Measurements from ENCODE around the gene PPP1R18.
"Not testable (repeated sequence)": the region's sequence is repeated elsewhere in the genome, so short reads cannot be mapped to it uniquely, and the experiment has no call there.

PPP1R18 gene

DNA sequence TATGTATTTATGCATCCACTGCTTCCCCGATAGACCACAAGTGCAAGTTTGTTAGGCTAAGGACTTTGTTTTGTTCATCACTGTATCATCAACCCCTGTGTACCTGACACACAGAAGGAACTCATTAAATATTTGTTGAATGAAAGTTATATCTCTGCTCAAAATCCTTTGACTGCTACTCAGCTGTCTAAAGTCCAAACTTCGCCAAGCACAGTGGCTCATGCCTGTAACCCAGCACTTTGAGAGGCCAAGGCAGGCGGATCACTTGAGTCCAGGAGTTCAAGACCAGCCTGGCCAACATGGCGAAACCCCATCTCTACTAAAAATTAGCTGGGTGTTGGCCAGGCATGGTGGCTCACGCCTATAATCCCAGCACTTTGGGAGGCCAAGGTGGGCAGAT, 28.5 kb downstream of the PPP1R18 start:
- not testable (repeated sequence) for DNase-seq

DNA sequence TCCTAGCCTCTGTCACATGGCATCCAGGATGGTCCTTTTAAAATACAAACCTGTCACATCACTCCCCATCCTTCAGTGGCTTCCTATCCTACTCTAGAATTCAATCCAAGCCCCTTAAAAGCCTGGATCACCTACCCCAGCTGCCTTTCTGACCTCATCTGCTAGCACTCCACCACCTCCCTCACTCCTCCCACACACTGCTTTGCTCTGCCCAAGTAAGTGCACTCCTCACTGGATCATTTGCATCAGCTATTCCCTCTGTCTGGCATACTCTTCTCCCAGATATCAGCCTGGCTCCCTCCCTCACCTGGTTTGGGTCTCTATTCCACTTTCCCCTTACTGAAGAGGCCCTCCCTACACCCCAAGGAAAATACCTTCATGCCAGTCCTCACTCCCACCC, 29.0 kb downstream of the PPP1R18 start:
- DNase-seq = no peak

DNA sequence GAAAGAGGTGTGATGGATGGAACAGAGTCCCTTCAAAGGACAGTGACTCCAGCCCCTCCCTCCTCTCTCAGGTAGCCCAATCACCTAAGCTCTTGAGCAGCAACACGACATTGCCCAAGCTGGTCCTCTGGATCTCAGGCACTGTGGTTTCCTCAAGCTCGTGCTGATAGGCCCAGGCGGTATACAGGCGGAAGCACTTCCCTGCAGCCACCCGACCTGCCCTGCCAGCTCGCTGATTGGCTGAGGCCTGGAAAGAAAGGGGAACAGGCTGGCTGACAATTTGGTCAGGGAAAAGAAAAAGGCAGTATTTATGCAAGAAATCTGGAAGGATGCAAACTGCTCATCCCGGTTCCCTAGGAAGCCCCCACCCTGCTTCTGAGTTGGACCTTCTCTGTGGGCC, 29.9 kb downstream of the PPP1R18 start:
- no peak for DNase-seq

DNA sequence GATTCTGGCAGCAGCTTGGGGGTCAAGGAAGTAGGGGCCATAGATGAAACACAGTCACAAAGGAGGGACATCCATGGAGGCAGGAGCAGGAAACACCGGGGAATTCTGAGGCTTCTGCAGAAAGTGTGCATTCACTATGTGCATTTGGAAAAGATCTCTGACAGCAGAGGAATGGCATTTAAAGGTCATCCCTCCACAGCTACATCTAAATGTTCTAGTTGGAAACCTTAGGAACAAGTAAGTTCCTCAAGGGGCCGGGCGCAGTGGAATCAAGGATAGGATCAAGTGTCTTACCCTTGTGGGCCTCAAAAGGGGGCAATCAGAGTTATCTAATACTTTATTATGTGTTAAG, 30.7 kb downstream of the PPP1R18 start:
- DNase-seq = no peak

DNA sequence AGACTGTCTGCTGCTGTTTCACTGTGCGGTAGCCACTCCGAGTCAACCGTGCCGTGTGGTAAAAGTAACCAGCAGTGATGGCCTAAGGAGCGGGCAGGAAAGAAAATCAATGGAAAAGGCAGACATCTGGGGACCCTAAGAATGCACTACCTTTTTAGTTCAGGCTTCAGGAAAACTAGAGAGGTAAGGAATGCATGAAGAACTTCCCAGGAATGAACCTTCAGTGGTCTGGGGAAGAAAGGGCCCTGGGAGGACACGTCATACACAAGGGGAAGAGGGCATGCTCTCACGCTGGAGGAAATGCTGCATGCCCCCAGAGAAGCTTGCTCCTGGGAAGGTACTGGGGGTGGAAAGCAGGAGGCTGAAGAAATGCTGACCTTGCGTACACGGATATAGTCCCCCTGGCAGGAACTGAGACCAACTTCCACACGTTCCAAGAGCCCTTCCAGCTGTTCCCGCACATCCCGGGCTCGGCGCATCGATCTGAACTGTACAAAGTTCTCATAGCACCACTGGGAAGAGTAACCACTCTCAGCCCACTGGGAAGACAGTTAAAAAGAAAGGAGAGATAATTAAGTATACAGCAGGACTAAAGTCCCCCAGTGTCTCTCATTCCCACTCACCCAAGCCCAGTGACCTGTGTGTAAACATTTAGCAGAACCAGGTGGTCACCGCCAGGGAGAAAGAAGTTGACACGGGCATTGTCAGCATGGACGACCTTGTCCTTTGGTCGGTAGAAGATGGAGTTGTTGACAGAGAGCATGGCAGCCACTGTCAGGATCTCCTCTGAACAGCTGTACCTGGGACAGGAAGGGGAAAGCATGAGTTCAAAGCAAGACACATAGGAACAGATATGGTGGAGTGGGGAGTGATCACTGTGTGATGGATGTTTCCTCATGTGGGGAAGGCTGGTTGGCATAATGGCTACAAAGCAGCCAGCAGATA, 31.4 kb downstream of the PPP1R18 start:
- DNase-seq = no peak

DNA sequence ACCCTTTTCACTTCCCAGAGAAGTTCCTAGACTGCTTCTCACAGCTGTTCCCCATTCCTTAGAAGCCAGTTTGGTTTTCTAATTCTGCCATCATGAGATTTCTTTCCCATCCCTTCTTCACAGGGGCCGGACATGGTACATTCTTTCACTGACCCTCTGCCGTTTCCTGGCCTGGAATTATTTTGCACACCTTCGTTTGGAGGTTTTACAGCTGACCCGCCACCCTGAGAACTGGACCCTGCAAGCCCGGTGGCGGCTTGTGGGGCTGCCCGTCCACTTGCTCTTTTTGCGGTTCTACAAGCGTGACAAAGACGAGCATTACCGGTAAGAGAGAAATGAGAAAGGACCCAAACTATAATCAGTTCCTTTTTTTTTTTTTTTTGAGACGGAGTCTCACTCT, 35.3 kb downstream of the PPP1R18 start:
- DNase-seq = no peak

DNA sequence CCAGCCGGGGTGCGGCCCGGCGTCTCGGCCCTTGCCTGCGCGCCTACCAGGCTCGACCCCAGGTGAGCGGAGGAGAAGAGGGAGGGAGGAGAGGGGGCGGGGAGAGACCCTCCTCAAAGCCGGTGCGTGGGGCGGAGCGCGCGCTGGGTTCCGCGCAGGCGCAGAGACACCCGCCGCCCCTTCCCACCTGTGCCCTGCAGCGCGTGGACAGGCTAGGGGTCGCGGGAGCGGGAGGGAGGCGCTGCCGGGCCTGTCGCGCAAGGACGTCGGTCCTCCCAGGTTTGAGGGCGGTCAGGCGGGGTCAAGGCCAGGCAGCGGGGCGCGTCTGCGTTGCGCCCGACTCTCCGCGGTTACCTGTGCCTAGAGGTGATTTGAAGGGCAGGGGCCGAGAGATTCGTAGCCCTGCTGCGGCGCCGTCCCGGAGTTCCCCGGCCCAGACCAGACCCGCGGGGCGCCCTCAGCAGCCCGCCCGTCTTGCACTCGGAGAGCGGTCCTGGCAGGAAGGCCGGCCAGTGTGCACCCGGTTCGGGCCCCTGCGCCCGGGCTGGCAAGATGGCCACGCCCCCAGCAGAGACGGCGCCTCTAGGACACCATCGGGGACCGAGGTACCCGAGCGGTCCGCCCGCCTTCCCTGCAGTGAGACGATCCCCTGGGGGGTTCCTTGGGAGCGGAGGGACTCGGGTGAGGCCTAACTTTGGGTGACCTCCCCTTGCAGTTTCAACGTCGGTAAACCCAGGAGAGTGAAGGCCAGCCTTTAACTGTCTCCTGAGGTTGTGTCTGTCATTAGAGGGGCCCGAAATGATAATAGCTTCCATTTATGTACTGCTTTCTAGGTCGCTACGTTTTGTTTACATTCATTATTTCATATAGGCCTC, 39.0 kb downstream of the PPP1R18 start:
- DNase-seq = peak; percentile 58 to 86

DNA sequence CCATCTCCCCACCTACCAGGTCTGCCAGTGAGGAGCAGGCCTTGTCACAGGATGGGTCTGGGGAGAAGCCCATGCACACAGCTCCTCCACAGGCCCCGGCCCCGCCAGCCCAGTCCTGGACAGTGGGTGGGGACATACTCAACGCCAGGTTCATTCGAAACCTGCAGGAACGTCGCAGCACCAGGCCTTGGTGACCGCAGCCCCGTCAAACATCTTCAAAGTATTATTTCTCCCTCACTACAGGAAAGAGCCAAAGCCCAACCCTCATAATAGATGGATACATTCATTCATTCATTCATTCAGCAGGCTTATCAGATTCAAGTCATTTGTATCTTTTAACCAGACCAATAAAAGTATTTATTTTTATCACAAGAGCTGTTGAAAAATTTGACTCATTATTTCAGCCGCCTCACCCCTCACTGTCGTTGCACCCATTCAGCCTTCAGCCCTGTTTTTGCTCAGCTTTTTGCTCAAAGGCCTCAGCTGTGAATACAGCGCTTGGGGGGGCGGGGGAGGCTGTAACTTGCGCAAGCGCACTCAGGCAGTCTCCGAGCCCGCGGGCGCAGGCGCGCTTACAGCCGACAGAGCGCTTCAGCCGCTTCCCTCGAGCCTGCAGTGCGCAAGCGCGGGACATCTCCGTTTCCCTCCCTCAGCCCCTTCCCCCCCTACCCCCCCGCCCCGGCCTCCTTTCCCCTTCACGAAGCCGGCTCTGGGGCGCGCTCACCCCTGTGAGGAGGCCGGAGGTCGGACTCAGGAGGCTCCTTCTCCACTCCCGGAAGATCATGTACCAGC, 39.8 kb downstream of the PPP1R18 start, which contains the start of gene C6orf136:
C6orf136 (plus strand) TSS at position 684 of the 792 bp plus-strand sequence; CDS start at position 783, 99 bp downstream.
- peak; percentile 91 to 93 for DNase-seq

DNA sequence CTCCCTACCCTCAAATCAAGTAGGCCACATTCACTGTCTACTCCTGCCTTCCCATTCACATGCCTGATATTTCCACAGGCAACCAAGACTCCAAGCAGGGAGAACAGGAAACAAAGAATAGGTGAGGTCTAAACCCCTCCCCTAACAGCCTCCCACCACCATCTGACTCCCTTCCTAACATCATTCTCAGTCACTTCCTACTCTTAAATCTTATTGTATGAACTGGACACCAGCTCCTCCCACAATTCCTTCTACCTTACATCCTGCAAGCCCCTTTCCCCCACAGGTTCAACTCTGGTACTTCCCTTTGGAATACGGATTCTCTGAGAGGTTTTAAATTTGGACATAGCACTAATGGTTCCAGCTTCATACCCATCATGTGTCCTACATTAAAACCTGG, 40.5 kb downstream of the PPP1R18 start:
- DNase-seq = no peak

DNA sequence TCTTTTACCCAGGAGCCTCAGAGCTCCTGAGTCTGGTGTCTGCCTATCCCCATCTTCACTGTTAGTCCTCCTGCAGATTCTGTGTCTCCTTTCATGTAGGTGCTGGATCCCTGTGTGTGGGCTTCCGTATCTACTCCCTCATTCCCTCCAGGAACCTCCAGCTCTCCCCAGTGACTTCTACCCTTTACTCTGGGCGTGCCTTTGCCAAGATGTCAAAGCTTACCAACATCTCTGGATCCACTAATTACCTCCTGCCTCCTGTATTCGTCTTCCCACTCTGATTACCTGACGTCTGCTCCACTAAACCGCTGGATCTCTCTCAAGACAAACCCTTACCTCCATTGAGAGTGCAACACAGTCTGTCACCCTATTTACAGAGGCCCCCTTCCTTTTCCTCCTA, 41.7 kb downstream of the PPP1R18 start:
- DNase-seq = no peak

DNA sequence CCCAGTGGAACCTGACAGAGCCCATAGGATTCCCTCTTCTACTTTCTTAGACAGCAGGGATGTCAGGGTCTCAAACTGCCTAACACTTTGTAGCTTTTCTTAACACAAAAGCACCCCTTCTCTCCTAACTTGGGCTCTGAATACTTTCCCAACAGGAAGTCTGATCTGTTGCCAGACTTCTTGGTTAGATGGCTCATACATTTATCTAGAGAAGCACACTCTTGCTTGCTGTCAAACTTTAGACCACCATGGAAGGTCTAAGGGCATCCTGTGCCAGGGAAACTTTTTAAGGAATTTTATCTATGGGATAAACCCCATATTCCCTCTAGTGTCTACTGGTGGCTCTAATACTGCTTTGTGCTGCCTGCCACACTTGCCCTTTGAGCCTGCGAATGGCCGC, 42.8 kb downstream of the PPP1R18 start:
- no peak for DNase-seq

DNA sequence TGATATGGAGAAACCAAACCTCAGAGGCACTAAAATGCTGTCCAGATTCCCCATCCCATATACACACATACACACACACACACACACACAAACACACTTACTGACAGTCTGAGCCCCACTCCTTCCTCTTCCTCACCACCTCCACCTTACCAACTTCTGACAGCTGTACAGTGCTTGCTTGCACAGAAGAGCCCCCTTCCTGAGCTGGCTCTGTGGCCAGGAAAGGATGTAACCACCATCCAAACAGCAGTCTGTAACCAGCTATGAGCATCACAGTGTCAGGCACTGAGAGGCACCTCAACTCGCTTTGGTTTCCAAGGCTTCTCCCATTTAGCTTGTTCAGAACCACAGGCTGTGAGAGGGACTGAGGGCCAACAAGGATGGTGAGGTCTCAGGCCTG, 45.4 kb downstream of the PPP1R18 start:
- no peak for DNase-seq

DNA sequence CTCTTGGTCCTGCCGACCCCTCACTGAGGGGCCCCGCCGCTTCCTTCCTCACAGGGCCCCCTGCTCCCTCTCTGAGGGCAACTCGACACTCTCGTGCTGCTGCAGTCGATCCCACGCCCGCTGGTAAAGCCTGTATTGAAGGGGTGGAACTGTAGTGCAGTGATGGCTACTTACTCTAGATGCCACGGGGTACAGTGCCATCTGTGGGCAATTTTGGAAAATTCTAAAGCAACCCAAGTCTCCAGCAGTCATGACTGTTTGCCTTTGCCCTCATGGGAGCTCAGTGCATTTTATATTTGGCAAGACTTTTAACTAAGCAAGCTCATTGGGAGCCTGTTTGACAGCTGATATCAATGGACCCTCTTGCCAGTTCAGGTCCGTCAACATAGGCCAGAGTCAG, 46.0 kb downstream of the PPP1R18 start:
- no peak for DNase-seq

DNA sequence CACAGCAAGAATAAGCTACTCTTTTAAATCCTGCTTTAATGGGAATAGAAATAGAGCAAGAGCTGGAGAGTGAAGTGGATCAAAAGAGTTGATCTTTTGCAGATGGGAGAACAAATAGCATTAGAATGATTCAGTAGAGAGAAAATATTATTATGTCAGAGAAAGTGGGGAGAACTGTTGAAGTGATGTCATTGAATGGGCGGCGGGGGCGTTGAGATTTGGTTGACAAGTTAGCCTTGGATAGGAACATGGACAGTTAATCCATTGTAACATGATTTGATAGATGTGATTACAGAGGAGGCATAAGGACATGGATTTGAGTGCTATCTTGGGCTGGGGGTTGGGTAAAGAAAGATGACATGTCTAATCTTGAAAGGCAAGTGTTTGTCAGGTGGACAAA, 50.6 kb downstream of the PPP1R18 start:
- DNase-seq = no peak

DNA sequence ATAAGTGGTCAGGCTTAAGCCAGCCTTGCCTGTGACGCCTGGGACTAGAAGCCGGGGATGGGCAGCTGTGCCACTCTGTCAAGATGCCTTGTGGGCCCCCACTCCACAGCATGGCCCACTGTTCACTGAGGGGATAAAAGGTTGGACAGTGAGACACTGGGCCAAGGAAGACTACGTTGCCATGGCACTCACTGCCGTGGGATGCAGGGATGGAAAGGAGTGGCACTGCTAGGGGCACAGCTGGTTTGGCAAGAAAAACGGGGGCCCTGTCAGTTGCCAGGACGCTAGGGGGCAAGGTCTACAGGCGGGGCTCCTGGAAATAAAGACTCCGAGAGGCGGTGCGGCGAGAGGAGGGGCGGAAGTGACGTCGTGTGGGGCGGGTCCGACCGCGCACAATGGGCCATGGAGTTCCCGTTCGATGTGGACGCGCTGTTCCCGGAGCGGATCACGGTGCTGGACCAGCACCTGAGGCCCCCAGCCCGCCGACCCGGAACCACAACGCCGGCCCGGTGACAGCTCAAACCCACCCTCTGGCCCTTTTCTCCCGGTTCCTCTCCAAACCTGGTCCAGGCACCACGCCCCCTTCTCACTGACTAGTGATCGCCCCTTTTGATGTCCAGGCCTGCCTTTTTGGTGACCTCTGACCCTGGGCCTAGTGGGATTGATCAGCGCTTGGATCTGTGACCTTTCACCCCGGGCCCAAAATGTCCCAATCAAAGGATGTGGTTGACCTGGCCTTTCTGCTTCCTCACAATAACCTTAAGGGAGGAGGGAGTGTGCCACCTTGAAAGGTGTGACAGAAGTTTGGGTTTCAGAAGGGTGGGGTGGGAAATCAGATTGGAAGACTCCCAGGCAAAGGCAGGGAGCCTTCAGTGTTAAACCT, 59.7 kb downstream of the PPP1R18 start, which contains the start of gene ATAT1:
ATAT1 (plus strand) TSS at position 391 of the 883 bp plus-strand sequence.
- DNase-seq = peak; percentile 61 to 81
